D721Med (cell line): Measurements from ENCODE around the gene KCNK17.

Experiments used
- DNase-seq: peaks from one replicate; pipeline ENCODE4 v3.0.0; 2011; ENCODE audit warnings: low spot score; ENCODE audit not compliant: insufficient read length
- FAIRE-seq: peaks from 2 replicates; lab custom pipeline; 2011; peaks lifted over from hg19 to GRCh38; lab: Jason Lieb, UNC
- CTCF ChIP-seq: IDR thresholded peaks from 2 replicates; pipeline ENCODE4 v1.5.1; 2012; ENCODE audit warnings: mild to moderate bottlenecking, control low read depth; ENCODE audit not compliant: insufficient read depth; ENCODE audit errors: missing control alignments

KCNK17 gene

GRCh38 chr6:39310542-39310941 lies 3.7 kb downstream of the KCNK17 start:
- no peak for DNase-seq
- TF ChIP-seq CTCF: no peak
- FAIRE-seq: no peak

- DNase-seq (peak; percentile 82), FAIRE-seq (no peak)
- TF ChIP-seq CTCF: peak; percentile 88
Measured at GRCh38 chr6:39309942-39310531, 4.2 kb downstream of the KCNK17 start.

GRCh38 chr6:39307462-39307861 lies 6.8 kb downstream of the KCNK17 start:
- TF ChIP-seq CTCF: no peak
- FAIRE-seq (no peak), DNase-seq (no peak)

- no peak for TF ChIP-seq CTCF
- no peak for FAIRE-seq
- DNase-seq: no peak
Measured at GRCh38 chr6:39304951-39305350, 9.3 kb downstream of the KCNK17 start.

- no peak for TF ChIP-seq CTCF
- DNase-seq (no peak), FAIRE-seq (no peak)
Measured at GRCh38 chr6:39303425-39304153, 10.6 kb downstream of the KCNK17 start.

GRCh38 chr6:39302669-39303424 lies 11.4 kb downstream of the KCNK17 start:
- FAIRE-seq: no peak
- peak; percentile 85 for TF ChIP-seq CTCF
- peak; percentile 94 for DNase-seq

- DNase-seq (no peak), FAIRE-seq (no peak)
- TF ChIP-seq CTCF: no peak
Measured at GRCh38 chr6:39302011-39302410, 12.2 kb downstream of the KCNK17 start.
